Nephron progenitor cell (in vitro differentiated cells): ENCODE data around the gene EGFL7.

Source experiments
- DNase-seq: peaks from one replicate; pipeline ENCODE4 v3.0.0; 2021
- H3K27ac Mint-ChIP-seq: 2 replicates; pipeline ENCODE4 v1.8.0; 2021; ENCODE audit warnings: mild to moderate bottlenecking, moderate library complexity, mixed read lengths
- H3K27me3 Mint-ChIP-seq: 2 replicates; pipeline ENCODE4 v1.8.0; 2021; ENCODE audit warnings: mild to moderate bottlenecking, low read depth, mixed read lengths; ENCODE audit not compliant: poor library complexity
- H3K36me3 Mint-ChIP-seq: 2 replicates; pipeline ENCODE4 v1.8.0; 2021; ENCODE audit warnings: low read depth, mixed read lengths
- H3K4me1 Mint-ChIP-seq: 2 replicates; pipeline ENCODE4 v1.8.0; 2021; ENCODE audit warnings: mixed read lengths
- H3K4me3 Mint-ChIP-seq: 2 replicates; pipeline ENCODE4 v1.8.0; 2021; ENCODE audit warnings: mild to moderate bottlenecking, moderate library complexity, mixed read lengths
- H3K9me3 Mint-ChIP-seq: 2 replicates; pipeline ENCODE4 v1.8.0; 2021; ENCODE audit warnings: mild to moderate bottlenecking, moderate library complexity, mixed read lengths
- CTCF ChIP-seq: fragments of 200-600 bp; sonication (generic); IDR thresholded peaks from 2 replicates; pipeline ENCODE4 v1.5.0; 2021; ENCODE audit warnings: antibody characterized with exemption

Gene EGFL7

GRCh38 chr9:136671254-136671614, 8.5 kb downstream of the EGFL7 start:
- TF ChIP-seq CTCF = no peak
- no peaks in the 10 kb centered on the region for H3K27me3 Mint-ChIP-seq
- H3K27ac Mint-ChIP-seq = no peak overlapping the region
- H3K36me3 Mint-ChIP-seq = no peaks in the 10 kb centered on the region
- H3K9me3 Mint-ChIP-seq = no peaks in the 10 kb centered on the region
- H3K4me1 Mint-ChIP-seq = peaks cover 29% of the 10 kb centered on the region
- no peak overlapping the region for H3K4me3 Mint-ChIP-seq
- no peak for DNase-seq

- Mint-ChIP-seq H3K27me3 (no peaks in the 10 kb centered on the region), H3K4me3 (no peak overlapping the region), H3K4me1 (peaks cover 25% of the 10 kb centered on the region), H3K36me3 (no peaks in the 10 kb centered on the region), H3K27ac (no peak overlapping the region), H3K9me3 (no peaks in the 10 kb centered on the region)
- peak; percentile 83 for DNase-seq
- peak; percentile 89 for TF ChIP-seq CTCF
Observed at GRCh38 chr9:136671646-136672430, 9.1 kb downstream of the EGFL7 start.

GRCh38 chr9:136672431-136673087, 9.8 kb downstream of the EGFL7 start:
- H3K27ac Mint-ChIP-seq = peak overlapping the region; percentile 84
- no peak for DNase-seq

GRCh38 chr9:136673088-136673974, 10.6 kb downstream of the EGFL7 start:
- Mint-ChIP-seq H3K27me3 (no peaks in the 10 kb centered on the region), H3K27ac (peak overlapping the region; percentile 84)

More at GRCh38 chr9:136672431-136673087, 9.8 kb downstream of the EGFL7 start:
- Mint-ChIP-seq H3K9me3 (no peaks in the 10 kb centered on the region), H3K36me3 (no peaks in the 10 kb centered on the region), H3K27me3 (no peaks in the 10 kb centered on the region), H3K4me1 (peaks cover 25% of the 10 kb centered on the region), H3K4me3 (no peak overlapping the region)
- TF ChIP-seq CTCF = no peak

More at GRCh38 chr9:136673088-136673974, 10.6 kb downstream of the EGFL7 start:
- H3K4me3 Mint-ChIP-seq = no peak overlapping the region
- H3K4me1 Mint-ChIP-seq = peaks cover 25% of the 10 kb centered on the region
- no peaks in the 10 kb centered on the region for H3K9me3 Mint-ChIP-seq
- no peak for DNase-seq
- H3K36me3 Mint-ChIP-seq = no peaks in the 10 kb centered on the region
- TF ChIP-seq CTCF = no peak
